WTC11 (cell line): Measurements from ENCODE around the gene VWA3A. TPM values are rescaled to one million over a fixed set of nuclear protein-coding genes. Genes with fewer than 3 reads are reported as not detected.
"Not testable (repeated sequence)": the region's sequence is repeated elsewhere in the genome, so short reads cannot be mapped to it uniquely, and the experiment has no call there.

Experiments
- ATAC-seq: fragments of 200-7000 bp; cut with Tn5 transposase; 2 replicates; pipeline ENCODE4 v1.10.0; 2021; ENCODE audit warnings: mild to moderate bottlenecking, moderate library complexity
- CTCF ChIA-PET: fragments of 300-600 bp; sonication (Branson Sonifier 250); formaldehyde crosslinking; loops from one replicate; lab custom pipeline; 2021; ENCODE audit warnings: antibody characterized with exemption; lab: Charles Lee
- POLR2A ChIA-PET: fragments of 350-600 bp; sonication (Branson Sonifier 250); formaldehyde crosslinking; loops from one replicate; lab custom pipeline; 2021; ENCODE audit warnings: antibody characterized with exemption; lab: Charles Lee
- DNase-seq: peaks from one replicate; pipeline ENCODE4 v3.0.0; 2021; ENCODE audit warnings: low spot score
- H3K27ac Mint-ChIP-seq: 2 replicates; pipeline ENCODE4 v1.8.0; 2021; ENCODE audit warnings: mixed read lengths
- H3K27me3 Mint-ChIP-seq: 2 replicates; pipeline ENCODE4 v1.8.0; 2021; ENCODE audit warnings: low read depth, mild to moderate bottlenecking, moderate library complexity, mixed read lengths
- H3K36me3 Mint-ChIP-seq: 2 replicates; pipeline ENCODE4 v1.8.0; 2021; ENCODE audit warnings: mixed read lengths
- H3K4me1 Mint-ChIP-seq: 2 replicates; pipeline ENCODE4 v1.8.0; 2022; ENCODE audit warnings: mixed read lengths
- H3K4me3 Mint-ChIP-seq: 2 replicates; pipeline ENCODE4 v1.8.0; 2021; ENCODE audit warnings: mild to moderate bottlenecking, moderate library complexity, mixed read lengths
- H3K9me3 Mint-ChIP-seq: 2 replicates; pipeline ENCODE4 v1.8.0; 2021; ENCODE audit warnings: mixed read lengths
- ATF1 ChIP-seq: sonication (generic); formaldehyde crosslinking; IDR thresholded peaks from 2 replicates; pipeline ENCODE4 v1.8.1; 2023; ENCODE audit warnings: mild to moderate bottlenecking, moderate library complexity, missing genetic modification reagents
- CBFB ChIP-seq: sonication (generic); formaldehyde crosslinking; IDR thresholded peaks from 2 replicates; pipeline ENCODE4 v1.8.1; 2022; ENCODE audit warnings: mild to moderate bottlenecking, low read depth, missing genetic modification reagents
- CREB1 ChIP-seq: sonication (generic); formaldehyde crosslinking; IDR thresholded peaks from 2 replicates; pipeline ENCODE4 v1.8.0; 2023; ENCODE audit warnings: mild to moderate bottlenecking, missing genetic modification reagents
- CREM ChIP-seq: sonication (generic); formaldehyde crosslinking; IDR thresholded peaks from 2 replicates; pipeline ENCODE4 v1.8.1; 2022; ENCODE audit warnings: mild to moderate bottlenecking, missing genetic modification reagents, moderate library complexity
- FOXK1 ChIP-seq: sonication (generic); formaldehyde crosslinking; IDR thresholded peaks from 2 replicates; pipeline ENCODE4 v1.8.0; 2022; ENCODE audit warnings: mild to moderate bottlenecking, moderate library complexity, missing genetic modification reagents
- MXD4 ChIP-seq: fragments of 250-450 bp; sonication (Bioruptor Pico); IDR thresholded peaks from 2 replicates; pipeline ENCODE4 v1.8.0; 2021; ENCODE audit warnings: mild to moderate bottlenecking, moderate library complexity, borderline replicate concordance
- NR2C2 ChIP-seq: sonication (generic); formaldehyde crosslinking; IDR thresholded peaks from 2 replicates; pipeline ENCODE4 v1.8.0; 2022; ENCODE audit warnings: mild to moderate bottlenecking, missing genetic modification reagents
- OVOL2 ChIP-seq: fragments of 250-450 bp; sonication (Bioruptor Pico); IDR thresholded peaks from 2 replicates; pipeline ENCODE4 v1.9.0; 2021; ENCODE audit warnings: mild to moderate bottlenecking, borderline replicate concordance
- PRRX2 ChIP-seq: fragments of 250-450 bp; sonication (Bioruptor Pico); IDR thresholded peaks from 2 replicates; pipeline ENCODE4 v1.8.0; 2021; ENCODE audit warnings: mild to moderate bottlenecking
- TP53 ChIP-seq: sonication (generic); formaldehyde crosslinking; IDR thresholded peaks from 2 replicates; pipeline ENCODE4 v1.8.1; 2023; ENCODE audit warnings: mild to moderate bottlenecking, missing genetic modification reagents
- ZNF121 ChIP-seq: sonication (generic); formaldehyde crosslinking; IDR thresholded peaks from 2 replicates; pipeline ENCODE4 v1.8.0; 2023; ENCODE audit warnings: missing genetic modification reagents
- ZNF219 ChIP-seq: sonication (generic); formaldehyde crosslinking; IDR thresholded peaks from 2 replicates; pipeline ENCODE4 v1.8.0; 2023; ENCODE audit warnings: missing genetic modification reagents, mild to moderate bottlenecking, borderline replicate concordance
- ZNF232 ChIP-seq: sonication (generic); formaldehyde crosslinking; IDR thresholded peaks from 2 replicates; pipeline ENCODE4 v1.8.0; 2022; ENCODE audit warnings: mild to moderate bottlenecking, missing genetic modification reagents
- ZNF423 ChIP-seq: fragments of 250-450 bp; sonication (Bioruptor Pico); IDR thresholded peaks from 2 replicates; pipeline ENCODE4 v2.1.2; 2022; ENCODE audit warnings: mild to moderate bottlenecking, moderate library complexity
- total RNA-seq: library from RNA; stranded (reverse); gene quantifications from 3 replicates; pipeline ENCODE4 v1.2.3, GENCODE V29; 2021
- TF ChIP-seq, protein P1 (sequence below): sonication (generic); formaldehyde crosslinking; IDR thresholded peaks from 2 replicates; pipeline ENCODE4 v1.8.1; 2022; ENCODE audit warnings: low read depth, missing genetic modification reagents, borderline replicate concordance
- TF ChIP-seq, protein P2 (sequence below): sonication (generic); formaldehyde crosslinking; IDR thresholded peaks from 2 replicates; pipeline ENCODE4 v1.8.1; 2023; ENCODE audit warnings: mild to moderate bottlenecking, missing genetic modification reagents, moderate library complexity
- TF ChIP-seq, protein P3 (sequence below): fragments of 250-450 bp; sonication (Bioruptor Pico); IDR thresholded peaks from 2 replicates; pipeline ENCODE4 v1.9.0; 2021; ENCODE audit warnings: moderate library complexity, mild to moderate bottlenecking, inconsistent platforms, borderline replicate concordance
- TF ChIP-seq, protein P4 (sequence below): fragments of 250-450 bp; sonication (Bioruptor Pico); IDR thresholded peaks from 2 replicates; pipeline ENCODE4 v2.1.2; 2022; ENCODE audit warnings: mild to moderate bottlenecking, moderate library complexity
- TF ChIP-seq, protein P5 (sequence below): sonication (generic); formaldehyde crosslinking; IDR thresholded peaks from 2 replicates; pipeline ENCODE4 v1.8.1; 2023; ENCODE audit warnings: mild to moderate bottlenecking, missing genetic modification reagents, moderate library complexity
- TF ChIP-seq, protein P6 (sequence below): sonication (generic); formaldehyde crosslinking; IDR thresholded peaks from 2 replicates; pipeline ENCODE4 v1.8.1; 2023; ENCODE audit warnings: mild to moderate bottlenecking, missing genetic modification reagents

The VWA3A gene
- total RNA-seq, 1 experiment from 2014 or later: 0.11 TPM

DNA sequence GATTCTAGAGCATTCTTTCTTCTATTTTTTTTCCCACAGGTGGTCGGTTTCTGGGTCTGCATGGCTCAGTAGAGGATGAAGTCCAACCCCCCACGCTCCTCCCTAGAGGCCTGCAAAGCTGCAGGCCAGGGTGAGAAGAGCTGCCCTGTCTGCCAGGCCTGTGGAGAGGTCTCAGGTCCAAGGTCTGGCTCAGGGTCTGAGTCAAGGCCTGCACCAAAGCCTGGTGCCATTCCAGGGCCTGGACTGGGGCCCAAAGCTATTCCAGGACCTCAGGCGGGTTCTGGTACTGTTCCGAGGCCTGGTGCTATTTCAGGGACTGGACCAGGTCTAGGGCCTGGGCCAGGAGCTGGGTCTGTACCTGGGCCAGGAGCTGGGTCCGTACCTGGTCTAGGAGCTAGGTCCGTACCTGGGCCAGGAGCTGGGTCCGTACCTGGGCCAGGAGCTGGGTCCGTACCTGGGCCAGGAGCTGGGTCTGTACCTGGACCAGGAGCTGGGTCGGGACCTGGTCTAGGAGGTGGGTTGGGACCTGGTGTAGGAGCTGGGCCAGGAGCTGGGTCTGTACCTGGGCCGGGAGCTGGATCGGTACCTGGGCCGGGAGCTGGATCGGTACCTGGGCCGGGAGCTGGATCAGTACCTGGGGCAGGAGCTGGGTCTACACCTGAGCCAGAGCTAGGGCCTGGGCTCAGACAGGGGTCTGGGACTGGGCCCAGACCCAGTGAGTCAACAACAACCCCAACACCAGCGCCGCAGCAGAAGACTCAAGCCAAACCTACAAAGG lies 73.4 kb downstream of the VWA3A start (continued):
- TF ChIP-seq, protein P1, sequence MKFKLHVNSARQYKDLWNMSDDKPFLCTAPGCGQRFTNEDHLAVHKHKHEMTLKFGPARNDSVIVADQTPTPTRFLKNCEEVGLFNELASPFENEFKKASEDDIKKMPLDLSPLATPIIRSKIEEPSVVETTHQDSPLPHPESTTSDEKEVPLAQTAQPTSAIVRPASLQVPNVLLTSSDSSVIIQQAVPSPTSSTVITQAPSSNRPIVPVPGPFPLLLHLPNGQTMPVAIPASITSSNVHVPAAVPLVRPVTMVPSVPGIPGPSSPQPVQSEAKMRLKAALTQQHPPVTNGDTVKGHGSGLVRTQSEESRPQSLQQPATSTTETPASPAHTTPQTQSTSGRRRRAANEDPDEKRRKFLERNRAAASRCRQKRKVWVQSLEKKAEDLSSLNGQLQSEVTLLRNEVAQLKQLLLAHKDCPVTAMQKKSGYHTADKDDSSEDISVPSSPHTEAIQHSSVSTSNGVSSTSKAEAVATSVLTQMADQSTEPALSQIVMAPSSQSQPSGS (CRISPR knock-in tag): no peak
- TF ChIP-seq ATF1 (CRISPR knock-in tag): no peak
- TF ChIP-seq PRRX2 (CRISPR knock-in tag): no peak

DNA sequence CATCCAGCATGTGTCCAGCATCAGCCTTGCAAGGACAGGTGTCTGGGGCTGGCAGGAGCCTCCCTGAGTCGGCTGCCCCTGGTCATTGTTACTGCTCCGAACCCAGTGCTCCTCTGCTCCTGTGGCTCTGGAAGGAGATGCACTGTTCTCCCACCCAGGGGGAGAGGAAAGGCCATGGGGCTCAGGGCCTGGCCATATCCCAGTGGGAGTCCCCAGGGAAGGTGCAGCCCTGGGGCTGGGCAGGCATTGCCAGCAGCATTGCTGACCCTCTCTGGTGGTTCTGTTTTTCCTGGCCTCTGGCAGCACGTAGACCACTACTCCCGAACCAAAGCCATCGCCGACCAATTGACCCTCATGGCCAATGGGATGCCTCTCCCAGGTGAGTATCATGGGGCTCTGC lies 79.6 kb downstream of the VWA3A start:
- Mint-ChIP-seq H3K27ac (no peak overlapping the region), H3K9me3 (peaks cover 5% of the 10 kb centered on the region), H3K36me3 (peaks cover 4% of the 10 kb centered on the region; the same call in 1 of the 2 replicates), H3K27me3 (no peaks in the 10 kb centered on the region), H3K4me3 (no peak overlapping the region), H3K4me1 (no peaks in the 10 kb centered on the region)
- ChIA-PET POLR2A (no interaction called here), CTCF (no interaction called here)
- DNase-seq (no peak), ATAC-seq (no peak)
- TF ChIP-seq, protein P2, sequence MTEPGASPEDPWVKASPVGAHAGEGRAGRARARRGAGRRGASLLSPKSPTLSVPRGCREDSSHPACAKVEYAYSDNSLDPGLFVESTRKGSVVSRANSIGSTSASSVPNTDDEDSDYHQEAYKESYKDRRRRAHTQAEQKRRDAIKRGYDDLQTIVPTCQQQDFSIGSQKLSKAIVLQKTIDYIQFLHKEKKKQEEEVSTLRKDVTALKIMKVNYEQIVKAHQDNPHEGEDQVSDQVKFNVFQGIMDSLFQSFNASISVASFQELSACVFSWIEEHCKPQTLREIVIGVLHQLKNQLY (CRISPR knock-in tag): no peak
- TF ChIP-seq PRRX2 (CRISPR knock-in tag) (no peak), CBFB (CRISPR knock-in tag) (no peak), FOXK1 (CRISPR knock-in tag) (no peak), CREB1 (CRISPR knock-in tag) (no peak), CREM (no peak), TP53 (no peak), ZNF423 (CRISPR knock-in tag) (no peak), MXD4 (no peak), NR2C2 (no peak)
- TF ChIP-seq, protein P3, sequence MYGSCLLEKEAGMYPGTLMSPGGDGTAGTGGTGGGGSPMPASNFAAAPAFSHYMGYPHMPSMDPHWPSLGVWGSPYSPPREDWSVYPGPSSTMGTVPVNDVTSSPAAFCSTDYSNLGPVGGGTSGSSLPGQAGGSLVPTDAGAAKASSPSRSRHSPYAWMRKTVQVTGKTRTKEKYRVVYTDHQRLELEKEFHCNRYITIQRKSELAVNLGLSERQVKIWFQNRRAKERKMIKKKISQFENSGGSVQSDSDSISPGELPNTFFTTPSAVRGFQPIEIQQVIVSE (CRISPR knock-in tag): no peak
- TF ChIP-seq, protein P4, sequence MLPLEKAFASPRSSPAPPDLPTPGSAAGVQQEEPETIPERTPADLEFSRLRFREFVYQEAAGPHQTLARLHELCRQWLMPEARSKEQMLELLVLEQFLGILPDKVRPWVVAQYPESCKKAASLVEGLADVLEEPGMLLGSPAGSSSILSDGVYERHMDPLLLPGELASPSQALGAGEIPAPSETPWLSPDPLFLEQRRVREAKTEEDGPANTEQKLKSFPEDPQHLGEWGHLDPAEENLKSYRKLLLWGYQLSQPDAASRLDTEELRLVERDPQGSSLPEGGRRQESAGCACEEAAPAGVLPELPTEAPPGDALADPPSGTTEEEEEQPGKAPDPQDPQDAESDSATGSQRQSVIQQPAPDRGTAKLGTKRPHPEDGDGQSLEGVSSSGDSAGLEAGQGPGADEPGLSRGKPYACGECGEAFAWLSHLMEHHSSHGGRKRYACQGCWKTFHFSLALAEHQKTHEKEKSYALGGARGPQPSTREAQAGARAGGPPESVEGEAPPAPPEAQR: no peak
- TF ChIP-seq, protein P1 (CRISPR knock-in tag): no peak

DNA sequence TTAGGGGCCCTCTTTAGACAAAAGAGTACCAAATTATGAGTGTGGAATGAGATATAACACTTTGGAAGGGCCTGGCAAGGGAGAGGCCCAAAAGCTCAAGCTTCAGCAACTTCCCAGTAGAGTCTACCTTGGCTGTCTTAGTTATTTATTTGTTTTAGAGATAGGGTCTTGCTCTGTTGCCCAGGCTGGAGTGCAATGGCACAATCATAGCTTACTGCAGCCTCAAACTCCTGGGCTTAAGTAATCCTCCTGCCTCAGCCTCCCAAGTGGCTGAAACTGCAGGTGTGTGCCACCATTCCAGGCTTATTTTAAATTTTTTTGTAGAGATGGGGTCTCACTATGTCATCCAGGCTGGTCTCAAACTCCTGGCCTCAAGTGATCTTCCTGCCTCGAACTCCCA lies 80.3 kb downstream of the VWA3A start:
- H3K27ac Mint-ChIP-seq, ATAC-seq, H3K4me3 Mint-ChIP-seq, DNase-seq, POLR2A ChIA-PET, H3K36me3 Mint-ChIP-seq, H3K4me1 Mint-ChIP-seq, H3K9me3 Mint-ChIP-seq, H3K27me3 Mint-ChIP-seq: not testable (repeated sequence)
- CTCF ChIA-PET: interaction anchor here (1.3 kb wide), 1 partner anchor 31 kb away, joined by 5 read pairs; no protein-coding TSS in a partner anchor

DNA sequence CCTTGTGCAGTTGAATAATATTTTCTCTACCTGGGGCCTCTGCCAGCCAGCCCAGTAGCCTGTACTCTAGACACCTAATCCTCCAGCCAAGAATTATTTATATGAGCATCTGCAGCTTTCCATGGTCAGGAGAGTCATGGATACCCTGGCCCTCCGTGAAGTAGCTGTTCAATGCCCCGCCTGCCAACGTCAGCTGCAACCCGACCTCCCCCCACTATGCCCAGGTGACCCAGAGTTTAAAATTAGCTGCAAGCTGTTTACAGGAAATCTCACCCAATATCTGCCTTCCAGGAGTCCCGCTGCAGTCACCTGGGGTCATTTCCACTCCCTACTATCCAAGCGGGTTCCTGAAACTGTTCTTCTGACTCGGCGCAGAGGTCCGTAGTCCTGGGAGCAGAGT lies 82.3 kb downstream of the VWA3A start:
- Mint-ChIP-seq H3K27me3 (no peaks in the 10 kb centered on the region), H3K9me3 (no peaks in the 10 kb centered on the region), H3K4me1 (no peaks in the 10 kb centered on the region), H3K36me3 (no peaks in the 10 kb centered on the region), H3K27ac (no peak overlapping the region), H3K4me3 (no peak overlapping the region)
- ChIA-PET CTCF (interaction anchor here (0.7 to 4.0 kb wide), 10 partner anchors 9 to 174 kb away, joined by 3 to 21 read pairs (median 5); partner anchors contain the start of gene SDR42E2), POLR2A (no interaction called here)
- DNase-seq: no peak
- no peak for ATAC-seq
- TF ChIP-seq ZNF219: no peak
- no peak for TF ChIP-seq MXD4
- no peak for TF ChIP-seq OVOL2 (CRISPR knock-in tag)
- TF ChIP-seq CBFB (CRISPR knock-in tag): no peak
- TF ChIP-seq, protein P5, sequence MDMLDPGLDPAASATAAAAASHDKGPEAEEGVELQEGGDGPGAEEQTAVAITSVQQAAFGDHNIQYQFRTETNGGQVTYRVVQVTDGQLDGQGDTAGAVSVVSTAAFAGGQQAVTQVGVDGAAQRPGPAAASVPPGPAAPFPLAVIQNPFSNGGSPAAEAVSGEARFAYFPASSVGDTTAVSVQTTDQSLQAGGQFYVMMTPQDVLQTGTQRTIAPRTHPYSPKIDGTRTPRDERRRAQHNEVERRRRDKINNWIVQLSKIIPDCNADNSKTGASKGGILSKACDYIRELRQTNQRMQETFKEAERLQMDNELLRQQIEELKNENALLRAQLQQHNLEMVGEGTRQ: no peak
- TF ChIP-seq ZNF232 (CRISPR knock-in tag): no peak
- no peak for TF ChIP-seq ZNF121 (CRISPR knock-in tag)
- TF ChIP-seq, protein P6, sequence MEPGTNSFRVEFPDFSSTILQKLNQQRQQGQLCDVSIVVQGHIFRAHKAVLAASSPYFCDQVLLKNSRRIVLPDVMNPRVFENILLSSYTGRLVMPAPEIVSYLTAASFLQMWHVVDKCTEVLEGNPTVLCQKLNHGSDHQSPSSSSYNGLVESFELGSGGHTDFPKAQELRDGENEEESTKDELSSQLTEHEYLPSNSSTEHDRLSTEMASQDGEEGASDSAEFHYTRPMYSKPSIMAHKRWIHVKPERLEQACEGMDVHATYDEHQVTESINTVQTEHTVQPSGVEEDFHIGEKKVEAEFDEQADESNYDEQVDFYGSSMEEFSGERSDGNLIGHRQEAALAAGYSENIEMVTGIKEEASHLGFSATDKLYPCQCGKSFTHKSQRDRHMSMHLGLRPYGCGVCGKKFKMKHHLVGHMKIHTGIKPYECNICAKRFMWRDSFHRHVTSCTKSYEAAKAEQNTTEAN (CRISPR knock-in tag): no peak
